ENCODE results near the gene ATR.
"Not testable (repeated sequence)": the region's sequence is repeated elsewhere in the genome, so short reads cannot be mapped to it uniquely, and the experiment has no call there.

GRCh38 chr3:142603386-142603705 lies 24.8 kb upstream of the ATR start:
- TF ChIP-seq POLR2A (IDR thresholded peaks at IDR 0.05; ENCODE audit: low read depth, low read length); CTCF (conservative IDR thresholded peaks at IDR 0.05; ENCODE audit: low read depth, low read length); NFE2L2 (IDR thresholded peaks at IDR 0.05; ENCODE audit: low read depth, low read length): not testable (repeated sequence)
